Measurements from ENCODE around the gene TBL1X. TPM values are rescaled to one million over a fixed set of nuclear protein-coding genes. Genes with fewer than 3 reads are reported as not detected.
"Not testable (repeated sequence)": the region's sequence is repeated elsewhere in the genome, so short reads cannot be mapped to it uniquely, and the experiment has no call there.

Gene TBL1X
- total RNA-seq, 3 donors from 2014 or later = 18.6 to 24.6 (median 20.0) TPM

DNA sequence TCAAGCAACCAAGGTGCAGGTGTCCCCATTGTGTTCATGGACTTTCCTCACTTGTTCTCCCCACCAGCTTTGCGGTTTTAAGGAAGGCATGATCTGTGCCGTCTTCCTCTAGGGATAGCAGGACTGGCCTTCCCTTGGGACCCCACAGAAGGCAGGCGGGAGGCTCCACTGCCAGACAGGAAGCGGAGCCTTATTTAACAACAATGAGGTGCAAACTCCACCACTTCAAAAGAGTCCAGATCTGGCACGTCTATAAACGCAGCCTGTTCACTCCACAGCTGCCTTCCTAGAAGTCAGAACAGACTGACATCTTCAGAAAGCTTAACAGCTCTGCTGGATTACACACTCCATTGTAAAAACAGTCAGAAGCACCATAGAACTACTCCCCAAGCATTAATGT, 302.5 kb downstream of the TBL1X start:
- Histone ChIP-seq H3K27ac (no peak overlapping the region), H3K27me3 (peaks cover 0 to 40% of the 10 kb centered on the region in 2 donors), H3K36me3 (no peaks in the 10 kb centered on the region), H3K4me1 (no peaks in the 10 kb centered on the region), H3K9me3 (peaks cover 5 to 7% of the 10 kb centered on the region in 2 donors), H3K4me3 (no peak overlapping the region)
- intact Hi-C loops (cut with DNase I; ENCODE audit: low total_unique reads) = no loop called here
- TF ChIP-seq POLR2A (IDR thresholded peaks at IDR 0.05) (no peak), POLR2AphosphoS5 (IDR thresholded peaks at IDR 0.05) (no peak), CTCF (IDR thresholded peaks at IDR 0.05) (no peak)
- no peak for DNase-seq (ENCODE audit: low spot score in 2 of 2)

GRCh38 chrX:9768321-9768839, 303.5 kb downstream of the TBL1X start:
- H3K4me3 ChIP-seq; intact Hi-C loops (cut with DNase I; ENCODE audit: low total_unique reads); H3K36me3 ChIP-seq; H3K9me3 ChIP-seq; DNase-seq (ENCODE audit: low spot score in 2 of 2); H3K4me1 ChIP-seq; H3K27ac ChIP-seq: not testable (repeated sequence)
- H3K27me3 ChIP-seq = peaks cover 0 to 39% of the 10 kb centered on the region in 2 donors

GRCh38 chrX:9770319-9770718, 305.5 kb downstream of the TBL1X start:
- no peak for TF ChIP-seq POLR2A (IDR thresholded peaks at IDR 0.05)
- no peak for TF ChIP-seq POLR2AphosphoS5 (IDR thresholded peaks at IDR 0.05)
- no peak for TF ChIP-seq CTCF (IDR thresholded peaks at IDR 0.05)
- no peak for DNase-seq (ENCODE audit: low spot score in 2 of 2)
- no peak overlapping the region for H3K4me3 ChIP-seq
- H3K27me3 ChIP-seq = peaks cover 0 to 31% of the 10 kb centered on the region in 2 donors
- intact Hi-C loops (cut with DNase I; ENCODE audit: low total_unique reads) = no loop called here
- no peak overlapping the region for H3K27ac ChIP-seq
- H3K4me1 ChIP-seq = no peaks in the 10 kb centered on the region
- H3K9me3 ChIP-seq = peaks cover 2% of the 10 kb centered on the region in 2 donors
- H3K36me3 ChIP-seq = no peaks in the 10 kb centered on the region

- intact Hi-C loops (cut with DNase I; ENCODE audit: low total_unique reads) = no loop called here
- no peak overlapping the region for H3K27ac ChIP-seq
- H3K9me3 ChIP-seq = no peaks in the 10 kb centered on the region
- TF ChIP-seq POLR2AphosphoS5 (IDR thresholded peaks at IDR 0.05) = no peak
- TF ChIP-seq CTCF (IDR thresholded peaks at IDR 0.05) = no peak
- no peak for TF ChIP-seq POLR2A (IDR thresholded peaks at IDR 0.05)
- H3K4me1 ChIP-seq = no peaks in the 10 kb centered on the region
- no peak for DNase-seq (ENCODE audit: low spot score in 2 of 2)
- H3K27me3 ChIP-seq = peaks cover 0 to 12% of the 10 kb centered on the region in 2 donors
- no peak overlapping the region for H3K4me3 ChIP-seq
- H3K36me3 ChIP-seq = no peaks in the 10 kb centered on the region
Measured at GRCh38 chrX:9772943-9773342, 308.1 kb downstream of the TBL1X start.

- DNase-seq (ENCODE audit: low spot score in 2 of 2) = no peak
- Histone ChIP-seq H3K4me3 (no peak overlapping the region), H3K27ac (no peak overlapping the region), H3K9me3 (no peaks in the 10 kb centered on the region), H3K4me1 (no peaks in the 10 kb centered on the region), H3K36me3 (no peaks in the 10 kb centered on the region), H3K27me3 (peaks cover 0 to 8% of the 10 kb centered on the region in 2 donors)
- intact Hi-C loops (cut with DNase I; ENCODE audit: low total_unique reads) = no loop called here
- TF ChIP-seq POLR2A (IDR thresholded peaks at IDR 0.05) (no peak), POLR2AphosphoS5 (IDR thresholded peaks at IDR 0.05) (no peak), CTCF (IDR thresholded peaks at IDR 0.05) (no peak)
Measured at GRCh38 chrX:9775930-9776329, 311.1 kb downstream of the TBL1X start.

- no peaks in the 10 kb centered on the region for H3K36me3 ChIP-seq
Measured at GRCh38 chrX:9781941-9782340, 317.1 kb downstream of the TBL1X start.

More at GRCh38 chrX:9781941-9782340, 317.1 kb downstream of the TBL1X start:
- Histone ChIP-seq H3K27ac (no peak overlapping the region), H3K4me3 (no peak overlapping the region), H3K4me1 (no peaks in the 10 kb centered on the region), H3K9me3 (no peaks in the 10 kb centered on the region), H3K27me3 (peaks cover 0 to 25% of the 10 kb centered on the region in 2 donors)
- intact Hi-C loops (cut with DNase I; ENCODE audit: low total_unique reads) = no loop called here
- no peak for DNase-seq (ENCODE audit: low spot score in 2 of 2)
- TF ChIP-seq CTCF (IDR thresholded peaks at IDR 0.05) (no peak), POLR2A (IDR thresholded peaks at IDR 0.05) (no peak), POLR2AphosphoS5 (IDR thresholded peaks at IDR 0.05) (no peak)

Measured in breast epithelium (tissue), 4 donors.